ENCODE results near the gene KCNG2.

KCNG2 gene

DNA sequence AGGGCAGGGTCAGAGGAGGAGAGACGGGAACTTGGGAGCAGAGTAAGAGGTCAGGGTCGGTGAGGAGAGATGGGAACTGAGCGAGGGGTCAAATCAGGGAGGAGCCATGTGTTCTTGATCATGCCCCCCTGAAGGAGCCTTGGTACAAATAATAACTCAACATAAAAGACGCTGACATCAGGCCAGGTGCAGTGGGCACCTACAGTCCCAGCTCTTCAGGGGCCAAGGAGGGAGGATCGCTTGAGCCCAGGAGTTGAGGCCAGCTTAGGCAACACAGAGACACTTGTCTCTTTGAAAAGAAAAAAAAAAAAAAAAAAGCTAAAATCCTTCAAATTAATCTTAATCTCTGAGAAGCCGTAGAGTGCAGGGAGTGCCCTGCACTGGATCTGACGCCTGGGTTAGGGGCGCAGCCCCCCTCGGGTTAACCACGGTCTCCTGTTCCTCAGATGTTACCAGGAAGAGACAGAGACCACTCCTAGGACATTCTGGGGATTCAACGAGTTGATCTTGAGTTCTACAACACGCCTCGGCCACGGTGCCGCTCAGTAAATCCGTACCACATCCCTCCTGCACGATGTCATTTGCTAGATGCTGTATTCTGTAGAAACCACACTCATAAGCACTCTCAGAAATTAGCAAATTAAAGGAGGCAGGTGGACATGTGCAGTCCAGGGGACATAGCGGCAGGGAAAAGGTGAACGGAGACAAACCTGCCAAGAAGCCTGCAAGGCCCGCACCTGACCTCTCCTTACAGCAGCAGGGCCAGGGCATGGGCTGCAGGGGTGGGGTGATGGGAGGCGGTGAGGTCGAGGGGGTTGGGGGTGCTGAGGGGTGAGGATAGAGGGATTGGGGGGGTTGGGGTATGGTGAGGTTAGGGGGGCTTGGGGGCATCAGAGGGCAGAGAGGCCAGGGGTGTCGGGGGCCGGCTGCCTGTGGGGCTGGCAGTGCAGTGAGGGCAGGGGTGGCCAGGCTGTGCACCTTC is 124.5 kb downstream of the KCNG2 start:
- H3K27me3 ChIP-seq: no peaks in the 10 kb centered on the region
- peaks cover 65 to 73% (median 69%) of the 10 kb centered on the region in 11 experiments for H3K36me3 ChIP-seq
- no peak for TF ChIP-seq Cebpa-rat (IDR thresholded peaks at IDR 0.05)
- peaks cover 6 to 29% (median 20%) of the 10 kb centered on the region in 11 experiments; a peak in 20 of 22 replicates for H3K9me3 ChIP-seq (replicated peaks in 1 of 11)
- no peak overlapping the region for H3K9ac ChIP-seq
- no peak overlapping the region for H3K27ac ChIP-seq
- H3K4me3 ChIP-seq: no peak overlapping the region
- no peak overlapping the region for H3K4me2 ChIP-seq
- H4K20me1 ChIP-seq: peaks cover 40 to 67% (median 55%) of the 10 kb centered on the region in 11 experiments
- H3K4me1 ChIP-seq: no peaks in the 10 kb centered on the region

DNA sequence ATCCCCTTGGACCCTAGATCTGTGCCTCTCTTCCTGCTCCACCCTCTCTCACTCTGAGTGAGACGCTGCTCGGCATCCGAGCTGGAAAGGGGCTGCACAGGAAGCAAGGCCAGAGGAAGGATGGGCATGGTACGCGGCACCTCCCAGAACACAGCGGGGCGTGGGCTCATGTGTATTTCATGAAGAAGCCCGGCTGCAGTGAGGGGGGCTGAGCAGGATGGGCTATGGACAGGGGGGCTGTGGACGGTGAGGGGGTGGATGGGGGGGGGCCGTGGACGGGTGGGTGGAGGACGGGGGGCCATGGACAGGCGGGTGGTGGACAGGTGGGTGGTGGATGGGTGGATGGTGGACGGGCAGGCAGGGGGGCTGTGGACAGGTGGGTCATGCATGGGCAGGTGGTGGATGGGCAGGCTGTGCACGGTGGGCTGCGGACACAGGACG is 125.3 kb downstream of the KCNG2 start:
- Histone ChIP-seq H3K27ac (no peak overlapping the region), H4K20me1 (peaks cover 43 to 67% (median 55%) of the 10 kb centered on the region in 11 experiments), H3K4me2 (no peak overlapping the region), H3K36me3 (peaks cover 65 to 73% (median 69%) of the 10 kb centered on the region in 11 experiments), H3K9me3 (replicated peaks in 1 of 11) (peaks cover 6 to 22% (median 13%) of the 10 kb centered on the region in 11 experiments; a peak in 19 of 22 replicates), H3K27me3 (no peaks in the 10 kb centered on the region), H3K9ac (no peak overlapping the region), H3K4me3 (no peak overlapping the region), H3K4me1 (no peaks in the 10 kb centered on the region)
- TF ChIP-seq Cebpa-rat (IDR thresholded peaks at IDR 0.05): no peak

DNA sequence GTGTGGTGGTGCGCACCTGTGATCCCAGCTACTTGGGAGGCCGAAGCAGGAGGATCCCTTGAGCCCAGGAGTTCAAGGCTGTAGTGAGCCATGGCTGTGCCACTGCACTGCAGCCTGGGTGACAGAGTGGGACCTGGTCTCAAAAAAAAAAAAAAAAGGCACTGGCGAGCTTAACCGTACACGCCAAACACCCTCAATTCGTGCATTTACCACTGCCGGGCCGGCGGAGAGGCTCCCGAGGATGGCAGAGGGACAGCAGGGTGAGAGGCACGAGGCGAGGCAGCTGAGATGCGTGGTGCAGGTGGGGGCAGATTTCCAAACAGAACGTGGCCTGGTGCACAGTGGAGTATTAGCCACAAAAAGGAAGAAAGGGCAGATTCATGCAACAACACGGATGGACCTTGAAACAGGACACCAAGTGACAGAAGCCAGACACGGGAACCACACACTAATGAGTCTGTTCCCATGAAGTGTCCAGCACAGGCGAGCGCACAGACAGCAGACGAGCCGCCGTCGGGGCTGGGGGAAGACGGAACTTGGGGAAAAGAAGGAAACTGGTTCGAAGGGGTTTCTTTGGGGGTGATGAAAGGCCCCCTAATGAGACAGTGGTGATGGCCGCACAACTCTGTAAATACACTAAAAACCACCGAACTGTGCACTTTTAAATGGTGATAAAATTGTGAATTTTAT is 126.3 kb downstream of the KCNG2 start:
- H3K4me2 ChIP-seq: no peak overlapping the region
- no peak overlapping the region for H3K9ac ChIP-seq
- H3K4me3 ChIP-seq: no peak overlapping the region
- H3K27me3 ChIP-seq: no peaks in the 10 kb centered on the region
- peaks cover under 1 to 16% (median 7%) of the 10 kb centered on the region in 11 experiments; a peak in 20 of 22 replicates for H3K9me3 ChIP-seq (replicated peaks in 1 of 11)
- no peak overlapping the region for H3K27ac ChIP-seq
- peaks cover 53 to 69% (median 60%) of the 10 kb centered on the region in 11 experiments for H4K20me1 ChIP-seq
- H3K36me3 ChIP-seq: peaks cover 65 to 73% (median 69%) of the 10 kb centered on the region in 11 experiments
- H3K4me1 ChIP-seq: 0 out of 20 replicates have a peak, but pooled peaks cover 0 to 4% (median 0%) of the 10 kb centered on the region in 10 experiments
- TF ChIP-seq Cebpa-rat (IDR thresholded peaks at IDR 0.05): no peak

DNA sequence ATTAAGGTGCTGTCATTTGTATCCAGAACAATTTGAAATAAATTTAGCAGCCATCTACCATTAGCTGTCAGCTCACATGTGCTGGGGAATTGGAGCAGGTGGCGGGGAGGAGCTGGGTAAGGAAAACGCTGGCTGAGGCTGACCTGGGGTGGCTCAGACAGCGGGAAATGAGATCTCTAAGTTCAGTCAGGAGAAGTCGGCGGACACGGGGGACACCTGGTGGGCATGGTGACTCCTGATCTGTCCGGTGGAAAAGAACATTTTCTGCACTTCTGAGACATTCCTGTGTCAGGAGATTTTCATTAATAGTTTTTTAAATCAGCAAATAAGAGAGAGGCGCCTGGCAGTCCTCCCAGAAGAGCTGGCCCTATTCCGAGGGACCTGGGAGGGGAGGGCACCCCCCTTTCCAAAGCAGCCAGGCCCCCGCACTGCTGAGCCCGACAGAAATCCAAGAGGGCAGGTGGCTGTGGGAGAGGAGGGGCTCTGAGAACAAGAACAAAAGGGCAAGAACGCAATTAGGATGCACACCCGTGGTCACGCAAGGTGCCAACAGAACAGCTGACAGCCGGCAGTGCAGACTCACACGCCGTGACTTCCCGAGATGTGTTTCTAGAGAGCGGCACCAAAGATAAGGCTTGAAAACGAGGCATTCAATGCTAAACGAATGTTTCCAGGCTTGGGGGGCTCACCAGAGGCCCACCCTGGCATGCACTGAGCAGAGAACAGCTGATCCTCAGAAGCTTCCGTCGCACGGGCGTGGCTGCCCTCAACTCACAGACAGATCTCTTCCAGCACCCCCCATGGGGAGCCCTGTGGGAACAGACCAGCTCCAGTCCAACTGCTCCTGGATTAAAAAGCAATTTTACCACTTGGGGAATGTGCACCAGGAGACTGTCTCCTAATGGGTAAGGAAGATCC is 127.3 kb downstream of the KCNG2 start:
- no peak overlapping the region for H3K9ac ChIP-seq
- 0 out of 20 replicates have a peak, but pooled peaks cover 0 to 4% (median 0%) of the 10 kb centered on the region in 10 experiments for H3K4me1 ChIP-seq
- H3K27me3 ChIP-seq: no peaks in the 10 kb centered on the region
- H3K27ac ChIP-seq: no peak overlapping the region
- H3K4me2 ChIP-seq: no peak overlapping the region
- H3K36me3 ChIP-seq: peaks cover 73 to 79% (median 77%) of the 10 kb centered on the region in 11 experiments
- no peak for TF ChIP-seq Cebpa-rat (IDR thresholded peaks at IDR 0.05)
- H3K4me3 ChIP-seq: no peak overlapping the region
- peaks cover 10 to 23% (median 17%) of the 10 kb centered on the region in 11 experiments for H3K9me3 ChIP-seq (replicated peaks in 1 of 11)
- peaks cover 55 to 70% (median 61%) of the 10 kb centered on the region in 11 experiments for H4K20me1 ChIP-seq

DNA sequence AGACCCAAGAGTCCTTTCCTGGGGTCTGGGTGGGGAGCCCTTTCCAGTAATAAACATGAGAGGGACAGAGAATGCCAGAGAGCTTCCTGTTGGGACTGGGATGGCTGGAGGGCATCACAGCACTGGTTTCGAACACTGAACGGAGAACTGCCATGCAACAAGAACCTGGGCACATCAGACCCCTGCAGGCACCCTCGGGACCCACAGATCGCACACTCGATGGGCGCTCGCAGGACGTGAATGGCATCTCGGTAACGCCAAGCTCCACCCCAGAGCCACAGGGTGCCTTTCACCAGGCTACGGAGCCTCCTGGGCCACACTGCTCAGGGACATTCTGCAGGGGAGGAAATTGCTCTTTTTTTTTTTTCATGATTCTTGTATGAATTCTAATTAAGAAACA is 128.6 kb downstream of the KCNG2 start:
- no peak overlapping the region for H3K4me3 ChIP-seq

DNA sequence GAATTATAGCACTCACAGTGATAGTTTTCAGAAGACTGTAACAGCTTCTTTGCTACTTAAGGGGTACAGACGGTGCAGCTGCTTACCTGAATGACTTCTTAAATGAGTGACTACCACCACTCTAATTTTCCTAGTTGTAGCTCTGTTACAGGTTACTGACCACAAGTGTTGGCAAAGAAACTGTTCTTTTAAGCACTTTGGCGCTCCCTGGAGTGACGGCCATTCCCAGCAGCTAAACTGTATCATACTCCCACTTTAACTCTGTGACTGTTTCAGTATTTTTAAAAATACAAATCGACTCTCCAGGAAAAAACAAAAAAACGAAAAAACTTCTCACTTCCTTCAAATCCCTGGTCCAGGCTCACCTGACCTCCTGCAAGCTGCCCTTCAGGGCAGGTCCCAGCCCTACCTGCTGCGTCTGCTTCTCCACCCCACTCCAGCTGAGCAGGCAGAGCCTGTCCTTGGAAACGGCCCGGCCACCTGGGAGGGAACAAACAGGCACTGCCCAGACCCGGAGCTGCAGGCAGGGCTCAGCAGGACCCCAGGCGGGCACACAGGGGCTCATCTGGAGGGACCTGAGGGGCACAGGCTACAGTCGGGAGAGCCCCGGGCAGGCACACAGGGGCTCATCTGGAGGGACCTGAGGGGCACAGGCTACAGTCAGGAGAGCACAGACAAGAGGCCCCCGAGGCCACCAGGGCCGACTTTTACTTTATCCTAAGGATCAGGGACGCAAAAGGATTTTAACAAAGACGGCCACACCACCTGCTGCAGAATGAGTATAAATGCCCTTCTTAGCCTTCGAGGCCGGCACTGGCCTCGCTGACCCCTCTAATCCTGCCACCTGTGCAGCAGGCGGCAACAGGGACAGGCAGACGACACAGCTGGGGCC is 129.2 kb downstream of the KCNG2 start:
- peaks cover 89 to 95% (median 92%) of the 10 kb centered on the region in 11 experiments for H3K36me3 ChIP-seq
- 0 out of 20 replicates have a peak, but pooled peaks cover 0 to 6% (median 0%) of the 10 kb centered on the region in 10 experiments for H3K4me1 ChIP-seq
- H3K4me3 ChIP-seq: no peak overlapping the region
- no peak overlapping the region for H3K27ac ChIP-seq
- H3K9ac ChIP-seq: no peak overlapping the region
- TF ChIP-seq Cebpa-rat (IDR thresholded peaks at IDR 0.05): no peak
- no peaks in the 10 kb centered on the region for H3K27me3 ChIP-seq
- H4K20me1 ChIP-seq: peaks cover 55 to 71% (median 61%) of the 10 kb centered on the region in 11 experiments
- H3K9me3 ChIP-seq (replicated peaks in 1 of 11): peaks cover 29 to 42% (median 36%) of the 10 kb centered on the region in 11 experiments
- no peak overlapping the region for H3K4me2 ChIP-seq

More for the DNA sequence above, 128.6 kb downstream of the KCNG2 start:
- H3K9me3 ChIP-seq (replicated peaks in 1 of 11): peaks cover 23 to 36% (median 29%) of the 10 kb centered on the region in 11 experiments
- H4K20me1 ChIP-seq: peaks cover 55 to 70% (median 63%) of the 10 kb centered on the region in 11 experiments
- H3K27me3 ChIP-seq: no peaks in the 10 kb centered on the region
- no peak overlapping the region for H3K9ac ChIP-seq
- H3K27ac ChIP-seq: no peak overlapping the region
- H3K4me1 ChIP-seq: 0 out of 20 replicates have a peak, but pooled peaks cover 0 to 4% (median 0%) of the 10 kb centered on the region in 10 experiments
- no peak for TF ChIP-seq Cebpa-rat (IDR thresholded peaks at IDR 0.05)
- H3K36me3 ChIP-seq: peaks cover 85 to 91% (median 89%) of the 10 kb centered on the region in 11 experiments
- H3K4me2 ChIP-seq: no peak overlapping the region
